ENCODE measurements around the gene CCDC167. TPM values are rescaled to one million over a fixed set of nuclear protein-coding genes. Genes with fewer than 3 reads are reported as not detected.
"Not testable (repeated sequence)": the region's sequence is repeated elsewhere in the genome, so short reads cannot be mapped to it uniquely, and the experiment has no call there.

CCDC167 gene
- total RNA-seq, 1 donor, result 7.0 TPM

DNA sequence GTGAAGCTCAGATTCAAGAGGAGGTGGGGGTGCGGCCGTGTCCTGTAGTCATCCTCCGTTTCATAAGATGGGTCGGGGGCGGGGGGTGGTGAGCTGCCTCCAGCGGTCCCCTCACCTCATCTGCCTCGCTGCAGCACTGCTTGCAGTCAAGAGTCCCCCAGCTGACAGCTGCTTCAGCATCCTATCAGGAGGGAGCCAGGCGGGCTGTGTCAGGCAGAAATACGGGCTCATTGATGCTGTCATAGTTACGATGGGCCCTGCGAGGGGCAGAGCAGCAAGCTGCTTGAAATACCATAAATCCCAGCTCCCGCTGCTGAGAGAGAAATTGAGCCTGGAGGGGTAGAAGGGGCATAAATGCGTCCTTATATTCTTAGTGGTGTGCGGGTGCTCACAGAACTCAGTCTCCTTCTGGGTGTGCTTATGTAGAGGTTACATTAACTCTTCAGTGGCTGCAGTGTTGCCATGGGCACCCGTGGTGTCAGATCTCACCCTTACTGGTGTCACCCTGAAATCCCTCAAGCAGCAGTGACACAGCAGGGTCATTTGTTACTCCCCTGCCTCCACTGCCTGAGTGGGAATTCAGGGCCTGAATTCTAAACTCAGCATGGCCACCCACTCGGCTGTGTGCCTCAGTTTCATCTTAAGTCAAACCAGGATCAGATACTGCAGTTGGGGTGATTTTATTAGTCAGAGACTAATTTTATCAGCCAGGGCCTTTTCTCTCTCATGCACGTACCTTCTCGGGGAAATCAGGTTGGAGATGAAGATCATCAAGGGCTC lies 21.8 kb downstream of the CCDC167 start:
- DNase-seq (ENCODE audit: low read depth in 2 of 3, low spot score in 2 of 3), result no peak

- DNase-seq (ENCODE audit: low read depth in 2 of 3, low spot score in 2 of 3), result no peak
These were observed 22.5 kb downstream of the CCDC167 start for GRCh38 chr6:37477191-37477590.

DNA sequence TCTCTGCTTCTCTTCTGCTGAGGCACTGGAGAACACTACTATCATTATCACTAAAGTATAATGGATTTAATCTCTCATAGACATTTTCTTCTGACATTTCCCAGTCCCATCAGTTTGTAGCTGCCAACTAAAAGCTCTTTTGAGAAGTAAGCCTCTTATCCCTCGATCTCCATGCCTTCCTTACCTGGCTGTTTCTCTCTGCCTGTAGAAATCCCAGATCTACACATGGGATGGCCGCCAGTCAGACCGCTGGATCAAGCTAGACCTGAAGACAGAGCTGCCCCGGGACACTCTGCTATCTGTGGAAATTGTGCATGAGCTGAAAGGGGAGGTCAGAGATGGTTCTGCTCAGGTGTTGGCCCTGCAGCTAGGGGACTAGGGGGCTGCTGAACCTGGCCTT lies 25.4 kb downstream of the CCDC167 start:
- DNase-seq (ENCODE audit: low read depth in 2 of 3, low spot score in 2 of 3), result no peak

GRCh38 chr6:37473364-37474095 lies 26.2 kb downstream of the CCDC167 start:
- no peak for DNase-seq (ENCODE audit: low read depth in 2 of 3, low spot score in 2 of 3)

- DNase-seq (ENCODE audit: low read depth in 2 of 3, low spot score in 2 of 3), result no peak
These were observed 32.0 kb downstream of the CCDC167 start for GRCh38 chr6:37467718-37468117.

GRCh38 chr6:37463110-37463509 lies 36.6 kb downstream of the CCDC167 start:
- DNase-seq (ENCODE audit: low read depth in 2 of 3, low spot score in 2 of 3), result no peak

DNA sequence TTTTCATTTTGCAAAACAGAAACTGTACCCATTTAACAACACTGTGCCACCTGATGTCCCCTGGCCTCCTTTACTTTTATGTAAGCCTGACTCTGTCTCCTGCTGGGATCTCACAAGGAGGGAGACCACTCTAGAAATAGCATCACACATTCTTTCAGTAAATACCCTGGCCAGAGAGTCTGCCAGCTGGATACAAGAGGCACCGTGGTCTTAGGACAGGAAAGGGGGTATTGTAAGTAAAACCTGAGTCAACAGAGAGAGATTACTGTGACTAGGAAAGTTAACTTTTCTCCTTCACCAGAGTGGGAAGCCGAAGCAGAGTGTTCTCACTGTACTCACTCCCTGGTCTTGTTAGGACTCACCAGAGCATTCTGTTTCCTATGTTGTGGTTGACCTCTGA lies 38.9 kb downstream of the CCDC167 start:
- no peak for DNase-seq (ENCODE audit: low read depth in 2 of 3, low spot score in 2 of 3)

GRCh38 chr6:37459981-37460800 lies 39.5 kb downstream of the CCDC167 start:
- peak in 2 of 3 donors; percentile 28 to 55 for DNase-seq (ENCODE audit: low read depth in 2 of 3, low spot score in 2 of 3)

DNA sequence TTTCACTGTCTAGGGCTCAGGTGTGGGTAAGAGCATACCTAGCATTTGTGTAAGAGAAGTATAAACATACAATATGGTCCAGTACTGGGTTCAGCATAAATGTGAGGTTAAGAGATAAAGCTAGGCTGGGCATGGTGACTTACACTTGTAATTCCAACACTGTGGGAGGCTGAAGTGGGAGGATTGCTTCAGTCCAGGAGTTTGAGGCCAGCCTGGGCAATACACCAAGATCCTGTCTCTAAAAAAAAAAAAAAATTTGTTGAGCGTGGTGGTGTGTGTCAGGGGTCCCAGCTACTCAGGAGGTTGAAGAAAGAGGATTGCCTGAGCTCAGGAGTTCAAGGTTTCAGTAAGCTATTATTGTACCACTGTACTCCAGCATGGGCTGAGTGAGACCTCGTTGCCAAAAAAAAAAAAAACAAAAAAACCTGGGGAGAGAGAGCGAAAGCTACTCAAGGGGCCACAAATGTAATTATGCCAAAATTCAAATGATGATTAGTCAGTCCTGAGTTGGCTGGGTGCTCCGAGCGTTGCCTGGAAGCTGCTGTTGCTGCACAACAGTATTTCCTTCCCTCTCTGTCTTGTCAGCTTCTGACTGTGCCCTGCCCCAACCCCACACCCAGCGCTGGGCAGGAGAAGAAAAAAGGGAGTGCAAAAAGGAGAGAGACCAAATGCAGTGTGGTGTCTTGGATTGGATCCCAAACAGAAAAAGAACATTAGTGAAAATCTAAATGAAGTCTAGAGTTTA lies 42.7 kb downstream of the CCDC167 start:
- DNase-seq (ENCODE audit: low read depth in 2 of 3, low spot score in 2 of 3), result no peak

DNA sequence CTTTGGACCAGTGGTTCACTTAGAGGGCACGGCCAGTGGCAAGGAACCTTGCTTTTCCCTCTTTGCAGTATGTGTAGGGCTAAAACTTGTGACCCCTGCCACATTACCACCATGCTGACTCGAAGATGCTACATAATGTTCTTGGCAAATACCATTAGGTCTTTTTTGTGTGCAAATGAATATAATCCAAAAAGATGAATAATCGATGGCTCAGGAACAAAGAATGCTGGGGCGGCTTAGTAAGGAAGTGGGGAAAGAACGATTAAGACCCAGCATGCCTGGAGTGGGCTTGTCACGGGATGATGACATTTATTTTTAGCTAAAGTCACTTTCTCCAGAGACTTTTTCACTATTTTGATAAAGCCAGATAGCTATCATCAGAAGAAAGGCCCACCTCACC lies 43.6 kb downstream of the CCDC167 start:
- DNase-seq (ENCODE audit: low read depth in 2 of 3, low spot score in 2 of 3), result no peak

DNA sequence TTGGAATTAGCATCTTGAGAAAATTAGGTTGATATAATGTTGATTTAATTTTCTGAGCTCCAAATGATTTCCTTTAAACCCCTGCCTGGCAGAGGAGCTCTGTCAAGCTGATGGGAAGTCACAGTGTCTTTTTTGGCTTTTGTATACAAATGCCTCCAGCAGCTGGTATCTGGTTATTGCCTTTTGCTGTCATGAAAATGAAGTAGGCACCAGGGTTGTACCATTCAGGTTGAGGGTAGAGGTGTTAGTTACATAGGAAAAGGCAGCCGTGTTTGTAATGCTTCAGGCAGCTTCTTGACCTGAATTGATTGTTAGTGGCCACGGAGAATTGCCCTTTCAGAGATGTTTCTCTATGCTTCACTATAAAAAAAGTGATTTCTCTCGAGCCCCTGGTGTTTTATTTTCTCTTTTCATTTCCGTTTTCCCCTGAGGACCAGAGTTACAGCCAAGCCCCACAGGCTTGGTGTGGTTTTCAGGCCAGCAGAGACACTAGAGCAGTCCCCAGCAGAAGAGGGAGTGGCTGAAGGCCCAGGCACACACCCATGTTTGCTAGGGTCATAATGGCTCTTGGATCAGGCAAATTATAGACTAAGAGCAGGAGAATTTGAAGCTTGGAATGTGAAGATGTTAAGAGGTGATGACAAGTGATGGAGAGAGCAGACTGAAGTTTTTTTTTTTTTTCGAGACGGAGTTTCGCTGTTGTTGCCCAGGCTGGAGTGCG lies 45.1 kb downstream of the CCDC167 start:
- no peak for DNase-seq (ENCODE audit: low read depth in 2 of 3, low spot score in 2 of 3)

DNA sequence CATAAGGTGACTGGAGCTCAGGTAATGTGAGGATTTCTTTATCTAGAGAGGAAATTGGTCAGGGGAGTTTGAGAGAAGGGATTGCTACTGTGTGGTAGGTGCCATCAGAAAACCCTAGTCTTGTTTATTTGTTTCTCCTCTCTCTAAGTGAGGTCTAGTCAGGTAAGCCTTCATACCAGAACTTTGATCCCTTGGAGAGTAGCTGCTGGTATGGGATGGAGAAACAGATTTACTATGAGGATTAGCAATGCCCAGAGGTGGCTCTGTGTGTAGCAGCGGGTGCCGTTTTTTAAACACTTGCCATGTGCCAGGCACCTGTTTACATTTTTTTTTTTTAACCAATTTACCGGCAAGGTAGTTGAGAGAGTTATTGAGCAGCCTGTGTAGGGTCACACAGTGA lies 47.2 kb downstream of the CCDC167 start:
- no peak for DNase-seq (ENCODE audit: low read depth in 2 of 3, low spot score in 2 of 3)

DNA sequence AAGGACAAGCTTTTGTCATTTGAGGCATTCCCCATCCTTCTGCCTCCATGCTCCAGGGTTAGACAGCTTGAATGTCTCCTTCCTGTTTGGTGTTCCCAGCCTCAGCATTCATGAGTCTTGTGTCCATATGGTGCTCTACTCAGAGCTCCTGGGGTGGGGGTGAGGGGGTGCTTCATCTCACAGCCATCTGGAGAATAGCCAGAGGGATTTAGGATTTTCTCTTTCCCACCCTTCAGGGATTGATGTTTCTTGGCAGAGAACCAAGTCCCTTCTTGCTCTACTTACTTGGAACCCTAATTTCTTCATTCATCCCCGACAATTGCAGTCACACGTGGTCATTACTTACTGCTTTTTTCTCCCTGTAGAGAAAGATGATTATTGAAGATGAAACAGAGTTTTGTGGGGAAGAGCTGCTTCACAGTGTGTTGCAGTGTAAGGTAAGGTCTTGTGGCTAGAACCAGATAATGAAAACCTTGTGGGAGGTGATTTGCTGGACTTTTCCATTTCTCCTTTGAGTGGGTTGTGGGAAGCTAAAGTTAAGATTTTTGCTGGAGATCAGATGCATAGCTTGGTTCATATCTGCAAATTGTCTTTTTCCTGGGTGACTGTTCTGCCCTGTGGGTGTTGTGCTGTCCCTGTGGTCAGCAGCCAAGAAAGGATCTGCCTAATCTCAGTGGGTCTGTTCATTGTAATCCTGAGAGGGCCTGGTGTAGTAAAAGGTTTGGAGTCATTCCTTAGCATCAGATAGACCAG lies 48.1 kb downstream of the CCDC167 start:
- DNase-seq (ENCODE audit: low read depth in 2 of 3, low spot score in 2 of 3), result no peak

GRCh38 chr6:37449984-37450383 lies 49.7 kb downstream of the CCDC167 start:
- no peak for DNase-seq (ENCODE audit: low read depth in 2 of 3, low spot score in 2 of 3)

DNA sequence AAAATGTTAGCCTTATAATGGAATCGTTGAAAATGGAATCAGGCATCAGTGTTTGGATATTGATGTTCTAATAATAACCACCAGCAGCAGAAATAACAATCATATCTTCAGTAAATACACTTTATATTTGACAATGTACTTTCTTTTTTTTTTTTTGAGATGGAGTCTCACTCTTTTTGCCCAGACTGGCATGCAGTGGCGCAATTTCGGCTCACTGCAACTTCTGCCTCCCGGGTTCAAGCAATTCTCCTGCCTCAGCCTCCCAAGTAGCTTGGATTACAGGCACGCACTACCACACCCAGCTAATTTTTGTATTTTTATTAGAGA lies 56.5 kb downstream of the CCDC167 start:
- DNase-seq (ENCODE audit: low read depth in 2 of 3, low spot score in 2 of 3), result not testable (repeated sequence)

DNA sequence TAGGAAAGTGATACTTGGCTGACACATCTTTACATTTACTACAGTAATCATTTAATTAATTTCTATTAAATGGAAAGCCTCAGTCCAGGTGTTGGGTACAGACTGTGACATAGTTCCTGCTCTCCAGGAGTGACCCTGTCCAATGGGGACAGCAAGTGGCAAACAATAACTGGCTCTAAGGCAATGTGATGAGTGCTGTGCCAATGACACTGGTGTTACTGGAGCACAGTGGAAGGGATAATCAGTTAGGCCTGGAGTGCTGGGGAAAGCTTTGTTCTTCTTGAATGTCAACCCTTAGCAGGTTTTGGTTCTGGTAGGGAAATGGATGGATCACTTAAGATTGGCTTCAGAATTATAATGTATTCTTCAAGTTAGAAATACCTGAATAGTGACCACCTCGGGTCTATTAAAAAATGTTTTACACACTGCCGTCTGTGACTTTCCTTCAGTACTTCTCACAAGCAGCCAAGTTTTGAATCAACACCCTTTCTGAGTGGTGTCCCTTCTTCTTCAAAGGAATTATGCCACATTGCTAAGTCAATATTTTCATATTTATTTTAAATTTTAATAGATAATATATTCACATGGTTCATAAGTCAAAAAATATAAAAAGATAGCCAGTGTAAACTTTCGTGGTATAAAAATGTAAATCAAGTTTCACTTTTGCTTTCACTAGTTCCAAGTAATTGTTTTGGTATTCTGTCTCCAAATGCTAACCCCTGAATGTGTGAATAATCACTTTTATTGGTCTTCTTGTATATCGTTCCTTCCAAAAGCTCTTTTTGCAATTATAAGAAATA lies 57.1 kb downstream of the CCDC167 start:
- DNase-seq (ENCODE audit: low read depth in 2 of 3, low spot score in 2 of 3), result peak in 1 of 3 donors; percentile 26

- no peak for DNase-seq (ENCODE audit: low read depth in 2 of 3, low spot score in 2 of 3)
These were observed 58.0 kb downstream of the CCDC167 start for GRCh38 chr6:37441651-37442050.

GRCh38 chr6:37438930-37439329 lies 60.8 kb downstream of the CCDC167 start:
- DNase-seq (ENCODE audit: low read depth in 2 of 3, low spot score in 2 of 3), result no peak

DNA sequence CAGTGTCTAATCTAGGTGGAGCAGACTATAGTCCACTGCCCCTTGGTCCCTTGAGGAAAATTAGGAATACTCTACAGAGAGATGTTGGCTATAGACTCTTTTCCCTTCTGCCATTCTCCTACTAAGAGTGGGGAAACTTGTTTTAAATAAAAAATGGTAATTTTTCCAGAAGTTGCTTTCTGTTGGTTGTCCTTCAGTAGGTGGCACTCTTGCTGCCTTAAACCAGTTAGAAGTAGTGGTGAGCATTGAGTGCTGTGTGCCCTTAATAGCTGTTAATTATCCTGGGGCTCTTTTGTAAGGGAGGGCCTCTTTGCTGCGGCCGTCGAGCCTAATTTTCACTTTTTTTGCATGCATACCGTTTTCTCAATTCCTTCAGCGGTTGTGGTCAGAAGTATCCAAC lies 63.9 kb downstream of the CCDC167 start:
- DNase-seq (ENCODE audit: low read depth in 2 of 3, low spot score in 2 of 3), result no peak

All from hematopoietic multipotent progenitor cell (in vitro differentiated cells).